Measurements from ENCODE around the gene ARL13B. TPM values are rescaled to one million over a fixed set of nuclear protein-coding genes. Genes with fewer than 3 reads are reported as not detected.

ARL13B gene
- total RNA-seq, 1 experiment from 2014 or later = 9.3 TPM

DNA sequence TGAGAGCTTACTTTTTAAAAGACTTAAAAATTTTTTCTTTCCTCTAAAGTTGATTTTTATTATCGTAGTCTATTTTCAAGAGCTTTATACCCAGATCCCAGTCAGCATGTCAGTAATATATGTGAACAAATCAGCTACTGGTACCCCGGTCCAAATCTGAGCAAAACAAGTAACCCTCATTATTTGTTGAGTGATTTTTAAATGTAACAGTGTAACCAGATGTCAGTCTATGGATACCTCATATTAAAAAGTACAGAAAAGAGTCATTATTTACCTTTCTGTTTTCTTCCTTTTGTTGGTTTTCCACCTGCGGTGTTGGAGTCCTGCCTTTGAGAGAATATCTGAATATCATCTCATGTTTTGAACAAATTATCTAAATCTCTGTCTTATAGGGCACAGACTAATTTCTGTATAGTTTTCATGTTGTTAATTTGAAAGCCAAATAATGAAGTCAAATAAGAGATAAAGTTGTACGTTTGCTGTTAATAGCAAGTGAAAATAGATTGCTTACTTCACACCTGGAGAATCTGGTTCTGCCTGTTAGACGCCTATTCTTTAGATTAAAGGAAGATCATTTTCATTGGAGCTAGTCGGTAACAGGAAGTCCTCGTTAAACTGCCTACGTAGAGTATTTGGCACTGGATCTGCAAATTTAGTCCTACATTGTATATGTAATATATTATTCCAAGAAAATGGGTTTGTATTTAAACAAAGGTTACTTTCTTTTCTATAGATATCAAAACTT is 48.3 kb downstream of the ARL13B start, which contains the start of gene STX19 (continued):
- TF ChIP-seq, protein P1, sequence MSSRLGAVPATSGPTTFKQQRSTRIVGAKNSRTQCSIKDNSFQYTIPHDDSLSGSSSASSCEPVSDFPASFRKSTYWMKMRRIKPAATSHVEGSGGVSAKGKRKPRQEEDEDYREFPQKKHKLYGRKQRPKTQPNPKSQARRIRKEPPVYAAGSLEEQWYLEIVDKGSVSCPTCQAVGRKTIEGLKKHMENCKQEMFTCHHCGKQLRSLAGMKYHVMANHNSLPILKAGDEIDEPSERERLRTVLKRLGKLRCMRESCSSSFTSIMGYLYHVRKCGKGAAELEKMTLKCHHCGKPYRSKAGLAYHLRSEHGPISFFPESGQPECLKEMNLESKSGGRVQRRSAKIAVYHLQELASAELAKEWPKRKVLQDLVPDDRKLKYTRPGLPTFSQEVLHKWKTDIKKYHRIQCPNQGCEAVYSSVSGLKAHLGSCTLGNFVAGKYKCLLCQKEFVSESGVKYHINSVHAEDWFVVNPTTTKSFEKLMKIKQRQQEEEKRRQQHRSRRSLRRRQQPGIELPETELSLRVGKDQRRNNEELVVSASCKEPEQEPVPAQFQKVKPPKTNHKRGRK (CRISPR knock-in tag; IDR thresholded peaks at IDR 0.05; ENCODE audit: borderline replicate concordance) = no peak
- TF ChIP-seq, protein P2, sequence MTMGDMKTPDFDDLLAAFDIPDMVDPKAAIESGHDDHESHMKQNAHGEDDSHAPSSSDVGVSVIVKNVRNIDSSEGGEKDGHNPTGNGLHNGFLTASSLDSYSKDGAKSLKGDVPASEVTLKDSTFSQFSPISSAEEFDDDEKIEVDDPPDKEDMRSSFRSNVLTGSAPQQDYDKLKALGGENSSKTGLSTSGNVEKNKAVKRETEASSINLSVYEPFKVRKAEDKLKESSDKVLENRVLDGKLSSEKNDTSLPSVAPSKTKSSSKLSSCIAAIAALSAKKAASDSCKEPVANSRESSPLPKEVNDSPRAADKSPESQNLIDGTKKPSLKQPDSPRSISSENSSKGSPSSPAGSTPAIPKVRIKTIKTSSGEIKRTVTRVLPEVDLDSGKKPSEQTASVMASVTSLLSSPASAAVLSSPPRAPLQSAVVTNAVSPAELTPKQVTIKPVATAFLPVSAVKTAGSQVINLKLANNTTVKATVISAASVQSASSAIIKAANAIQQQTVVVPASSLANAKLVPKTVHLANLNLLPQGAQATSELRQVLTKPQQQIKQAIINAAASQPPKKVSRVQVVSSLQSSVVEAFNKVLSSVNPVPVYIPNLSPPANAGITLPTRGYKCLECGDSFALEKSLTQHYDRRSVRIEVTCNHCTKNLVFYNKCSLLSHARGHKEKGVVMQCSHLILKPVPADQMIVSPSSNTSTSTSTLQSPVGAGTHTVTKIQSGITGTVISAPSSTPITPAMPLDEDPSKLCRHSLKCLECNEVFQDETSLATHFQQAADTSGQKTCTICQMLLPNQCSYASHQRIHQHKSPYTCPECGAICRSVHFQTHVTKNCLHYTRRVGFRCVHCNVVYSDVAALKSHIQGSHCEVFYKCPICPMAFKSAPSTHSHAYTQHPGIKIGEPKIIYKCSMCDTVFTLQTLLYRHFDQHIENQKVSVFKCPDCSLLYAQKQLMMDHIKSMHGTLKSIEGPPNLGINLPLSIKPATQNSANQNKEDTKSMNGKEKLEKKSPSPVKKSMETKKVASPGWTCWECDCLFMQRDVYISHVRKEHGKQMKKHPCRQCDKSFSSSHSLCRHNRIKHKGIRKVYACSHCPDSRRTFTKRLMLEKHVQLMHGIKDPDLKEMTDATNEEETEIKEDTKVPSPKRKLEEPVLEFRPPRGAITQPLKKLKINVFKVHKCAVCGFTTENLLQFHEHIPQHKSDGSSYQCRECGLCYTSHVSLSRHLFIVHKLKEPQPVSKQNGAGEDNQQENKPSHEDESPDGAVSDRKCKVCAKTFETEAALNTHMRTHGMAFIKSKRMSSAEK (CRISPR knock-in tag; IDR thresholded peaks at IDR 0.05; ENCODE audit: borderline replicate concordance) = no peak
- TF ChIP-seq ZNF671 (CRISPR knock-in tag; IDR thresholded peaks at IDR 0.05) (no peak), OVOL2 (CRISPR knock-in tag; IDR thresholded peaks at IDR 0.05; ENCODE audit: borderline replicate concordance) (no peak), GABPB1 (CRISPR knock-in tag; IDR thresholded peaks at IDR 0.05) (no peak), TEAD1 (CRISPR knock-in tag; IDR thresholded peaks at IDR 0.05) (no peak), ETV6 (CRISPR knock-in tag; IDR thresholded peaks at IDR 0.05) (no peak)
- TF ChIP-seq, protein P3, sequence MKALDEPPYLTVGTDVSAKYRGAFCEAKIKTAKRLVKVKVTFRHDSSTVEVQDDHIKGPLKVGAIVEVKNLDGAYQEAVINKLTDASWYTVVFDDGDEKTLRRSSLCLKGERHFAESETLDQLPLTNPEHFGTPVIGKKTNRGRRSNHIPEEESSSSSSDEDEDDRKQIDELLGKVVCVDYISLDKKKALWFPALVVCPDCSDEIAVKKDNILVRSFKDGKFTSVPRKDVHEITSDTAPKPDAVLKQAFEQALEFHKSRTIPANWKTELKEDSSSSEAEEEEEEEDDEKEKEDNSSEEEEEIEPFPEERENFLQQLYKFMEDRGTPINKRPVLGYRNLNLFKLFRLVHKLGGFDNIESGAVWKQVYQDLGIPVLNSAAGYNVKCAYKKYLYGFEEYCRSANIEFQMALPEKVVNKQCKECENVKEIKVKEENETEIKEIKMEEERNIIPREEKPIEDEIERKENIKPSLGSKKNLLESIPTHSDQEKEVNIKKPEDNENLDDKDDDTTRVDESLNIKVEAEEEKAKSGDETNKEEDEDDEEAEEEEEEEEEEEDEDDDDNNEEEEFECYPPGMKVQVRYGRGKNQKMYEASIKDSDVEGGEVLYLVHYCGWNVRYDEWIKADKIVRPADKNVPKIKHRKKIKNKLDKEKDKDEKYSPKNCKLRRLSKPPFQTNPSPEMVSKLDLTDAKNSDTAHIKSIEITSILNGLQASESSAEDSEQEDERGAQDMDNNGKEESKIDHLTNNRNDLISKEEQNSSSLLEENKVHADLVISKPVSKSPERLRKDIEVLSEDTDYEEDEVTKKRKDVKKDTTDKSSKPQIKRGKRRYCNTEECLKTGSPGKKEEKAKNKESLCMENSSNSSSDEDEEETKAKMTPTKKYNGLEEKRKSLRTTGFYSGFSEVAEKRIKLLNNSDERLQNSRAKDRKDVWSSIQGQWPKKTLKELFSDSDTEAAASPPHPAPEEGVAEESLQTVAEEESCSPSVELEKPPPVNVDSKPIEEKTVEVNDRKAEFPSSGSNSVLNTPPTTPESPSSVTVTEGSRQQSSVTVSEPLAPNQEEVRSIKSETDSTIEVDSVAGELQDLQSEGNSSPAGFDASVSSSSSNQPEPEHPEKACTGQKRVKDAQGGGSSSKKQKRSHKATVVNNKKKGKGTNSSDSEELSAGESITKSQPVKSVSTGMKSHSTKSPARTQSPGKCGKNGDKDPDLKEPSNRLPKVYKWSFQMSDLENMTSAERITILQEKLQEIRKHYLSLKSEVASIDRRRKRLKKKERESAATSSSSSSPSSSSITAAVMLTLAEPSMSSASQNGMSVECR (CRISPR knock-in tag; IDR thresholded peaks at IDR 0.05; ENCODE audit: borderline replicate concordance) = no peak
- TF ChIP-seq, protein P4, sequence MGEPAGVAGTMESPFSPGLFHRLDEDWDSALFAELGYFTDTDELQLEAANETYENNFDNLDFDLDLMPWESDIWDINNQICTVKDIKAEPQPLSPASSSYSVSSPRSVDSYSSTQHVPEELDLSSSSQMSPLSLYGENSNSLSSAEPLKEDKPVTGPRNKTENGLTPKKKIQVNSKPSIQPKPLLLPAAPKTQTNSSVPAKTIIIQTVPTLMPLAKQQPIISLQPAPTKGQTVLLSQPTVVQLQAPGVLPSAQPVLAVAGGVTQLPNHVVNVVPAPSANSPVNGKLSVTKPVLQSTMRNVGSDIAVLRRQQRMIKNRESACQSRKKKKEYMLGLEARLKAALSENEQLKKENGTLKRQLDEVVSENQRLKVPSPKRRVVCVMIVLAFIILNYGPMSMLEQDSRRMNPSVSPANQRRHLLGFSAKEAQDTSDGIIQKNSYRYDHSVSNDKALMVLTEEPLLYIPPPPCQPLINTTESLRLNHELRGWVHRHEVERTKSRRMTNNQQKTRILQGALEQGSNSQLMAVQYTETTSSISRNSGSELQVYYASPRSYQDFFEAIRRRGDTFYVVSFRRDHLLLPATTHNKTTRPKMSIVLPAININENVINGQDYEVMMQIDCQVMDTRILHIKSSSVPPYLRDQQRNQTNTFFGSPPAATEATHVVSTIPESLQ (CRISPR knock-in tag; IDR thresholded peaks at IDR 0.05) = no peak
- TF ChIP-seq, protein P5, sequence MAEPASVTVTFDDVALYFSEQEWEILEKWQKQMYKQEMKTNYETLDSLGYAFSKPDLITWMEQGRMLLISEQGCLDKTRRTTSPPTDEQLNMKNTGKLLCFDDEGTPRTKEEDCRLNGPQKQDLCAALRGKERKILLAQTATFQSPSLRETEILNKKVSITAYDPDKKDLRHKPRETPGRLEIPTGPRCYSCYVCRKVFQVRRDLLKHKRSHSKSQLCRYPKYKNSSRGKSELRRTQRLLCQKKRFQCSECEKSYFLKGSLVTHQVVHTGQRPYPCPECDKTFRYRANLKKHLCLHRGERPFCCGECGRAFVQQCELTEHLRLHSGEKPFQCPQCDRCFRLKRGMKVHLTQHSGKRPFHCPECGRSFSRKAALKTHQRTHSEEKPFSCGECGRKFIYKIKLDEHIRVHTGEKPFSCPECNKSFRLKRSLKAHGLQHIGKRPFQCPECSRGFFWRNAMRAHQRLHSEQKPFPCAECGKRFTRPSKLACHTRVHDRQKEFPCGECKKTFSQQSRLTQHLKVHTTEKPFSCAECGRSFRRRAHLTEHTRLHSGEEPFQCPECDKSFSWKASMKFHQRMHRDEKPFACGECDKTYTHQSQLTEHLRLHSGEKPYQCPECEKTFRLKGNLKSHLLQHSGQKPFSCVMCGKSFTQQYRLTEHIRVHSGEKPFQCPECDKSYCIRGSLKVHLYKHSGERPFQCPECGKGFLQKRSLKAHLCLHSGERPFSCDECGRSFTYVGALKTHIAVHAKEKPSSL (CRISPR knock-in tag; conservative IDR thresholded peaks at IDR 0.05) = no peak

Measured in WTC11 (cell line).